H9 (cell line): Measurements from ENCODE around the gene REEP1. TPM values are rescaled to one million over a fixed set of nuclear protein-coding genes. Genes with fewer than 3 reads are reported as not detected.

Experiments used
- DNase-seq: peaks from one replicate; pipeline ENCODE4 v3.0.0-alpha.2; 2017
- H2AFZ ChIP-seq: one replicate; pipeline ENCODE4 v1.6.1; 2013; ENCODE audit warnings: mild to moderate bottlenecking, low read length, control low read depth, moderate library complexity
- H2AK5ac ChIP-seq: 2 replicates; pipeline ENCODE4 v1.6.1; 2013; ENCODE audit warnings: low read length, control low read depth, mixed read lengths; ENCODE audit not compliant: insufficient read length
- H2BK120ac ChIP-seq: one replicate; pipeline ENCODE4 v1.6.1; 2013; ENCODE audit warnings: low read depth, mild to moderate bottlenecking, low read length, control low read depth, inconsistent platforms; ENCODE audit not compliant: poor library complexity, severe bottlenecking
- H2BK12ac ChIP-seq: 2 replicates; pipeline ENCODE4 v1.6.1; 2013; ENCODE audit warnings: low read length, control low read depth, mixed read lengths, low read depth; ENCODE audit not compliant: insufficient read length
- H2BK15ac ChIP-seq: 2 replicates; pipeline ENCODE4 v1.6.1; 2013; ENCODE audit warnings: low read depth, low read length, control low read depth
- H2BK20ac ChIP-seq: one replicate; pipeline ENCODE4 v1.6.1; 2013; ENCODE audit warnings: low read depth, mild to moderate bottlenecking, low read length, control low read depth, inconsistent platforms; ENCODE audit not compliant: poor library complexity, severe bottlenecking
- H2BK5ac ChIP-seq: 2 replicates; pipeline ENCODE4 v1.6.1; 2013; ENCODE audit warnings: low read length, control low read depth, mixed read lengths; ENCODE audit not compliant: insufficient read length
- H3K14ac ChIP-seq: 2 replicates; pipeline ENCODE4 v1.6.1; 2013; ENCODE audit warnings: low read length, control low read depth; ENCODE audit not compliant: insufficient read depth
- H3K18ac ChIP-seq: 2 replicates; pipeline ENCODE4 v1.6.1; 2013; ENCODE audit warnings: low read depth, mild to moderate bottlenecking, mixed read lengths, low read length, control low read depth; ENCODE audit not compliant: insufficient read length
- H3K23ac ChIP-seq: 2 replicates; pipeline ENCODE4 v1.6.1; 2013; ENCODE audit warnings: low read length, control low read depth, mixed read lengths, low read depth; ENCODE audit not compliant: insufficient read length
- H3K23me2 ChIP-seq: 2 replicates; pipeline ENCODE4 v1.6.1; 2013; ENCODE audit warnings: low read depth, mild to moderate bottlenecking, mixed read lengths, low read length, control low read depth; ENCODE audit not compliant: insufficient read length, poor library complexity, severe bottlenecking
- H3K27ac ChIP-seq: 2 replicates; pipeline ENCODE4 v1.5.1; 2013; ENCODE audit warnings: low read length, control low read depth, mixed read lengths, low read depth; ENCODE audit not compliant: insufficient read length
- H3K27me3 ChIP-seq: 2 replicates; pipeline ENCODE4 v1.6.1; 2013; ENCODE audit warnings: low read length, control low read depth, inconsistent platforms; ENCODE audit not compliant: insufficient read depth
- H3K4ac ChIP-seq: 2 replicates; pipeline ENCODE4 v1.6.1; 2013; ENCODE audit warnings: low read depth, mild to moderate bottlenecking, control low read depth, inconsistent platforms, low read length, moderate library complexity
- H3K4me1 ChIP-seq: 2 replicates; pipeline ENCODE4 v1.6.1; 2013; ENCODE audit warnings: low read length, control low read depth, inconsistent platforms; ENCODE audit not compliant: insufficient read depth
- H3K4me2 ChIP-seq: 2 replicates; pipeline ENCODE4 v1.6.1; 2013; ENCODE audit warnings: low read length, control low read depth, mixed read lengths; ENCODE audit not compliant: insufficient read length, insufficient read depth
- H3K56ac ChIP-seq: 2 replicates; pipeline ENCODE4 v1.6.1; 2013; ENCODE audit warnings: low read depth, mild to moderate bottlenecking, mixed read lengths, low read length, control low read depth; ENCODE audit not compliant: insufficient read length
- H3K79me1 ChIP-seq: 2 replicates; pipeline ENCODE4 v1.6.1; 2013; ENCODE audit warnings: low read depth, mild to moderate bottlenecking, moderate library complexity, low read length, control low read depth, inconsistent platforms; ENCODE audit not compliant: insufficient read depth, poor library complexity, severe bottlenecking
- H3K79me2 ChIP-seq: 2 replicates; pipeline ENCODE4 v1.6.1; 2013; ENCODE audit warnings: low read length, control low read depth, inconsistent platforms; ENCODE audit not compliant: insufficient read depth
- H3K9ac ChIP-seq: 2 replicates; pipeline ENCODE4 v1.6.1; 2013; ENCODE audit warnings: low read length, control low read depth, mixed read lengths; ENCODE audit not compliant: insufficient read length; ENCODE audit errors: extremely low read depth
- H3K9me3 ChIP-seq: one replicate; pipeline ENCODE4 v1.6.1; 2013; ENCODE audit warnings: low read depth, low read length, inconsistent platforms; ENCODE audit not compliant: control insufficient read depth
- H3T11ph ChIP-seq: one replicate; pipeline ENCODE4 v1.6.1; 2013; ENCODE audit warnings: mild to moderate bottlenecking, low read length, control low read depth, inconsistent platforms
- H4K20me1 ChIP-seq: one replicate; pipeline ENCODE4 v1.6.1; 2013; ENCODE audit not compliant: control insufficient read depth, insufficient read length, insufficient read depth
- H4K5ac ChIP-seq: 2 replicates; pipeline ENCODE4 v1.6.1; 2013; ENCODE audit warnings: low read depth, mild to moderate bottlenecking, mixed read lengths, low read length, control low read depth; ENCODE audit not compliant: insufficient read length
- H4K8ac ChIP-seq: replicated peaks from 2 replicates; pipeline ENCODE4 v1.6.1; 2013; ENCODE audit warnings: low read length, control low read depth, mixed read lengths, low read depth; ENCODE audit not compliant: insufficient read length
- H4K91ac ChIP-seq: 2 replicates; pipeline ENCODE4 v1.6.1; 2013; ENCODE audit warnings: low read depth, mild to moderate bottlenecking, moderate library complexity, mixed read lengths, low read length, control low read depth; ENCODE audit not compliant: insufficient read length
- H3K27ac Mint-ChIP-seq, 3 experiments: 2 replicates in 2 of 3; 3 replicates in 1 of 3; pipeline ENCODE4 v1.8.0; 2020 to 2021; ENCODE audit warnings: mixed read lengths in 3 of 3, mild to moderate bottlenecking in 1 of 3, moderate library complexity in 1 of 3
- H3K27me3 Mint-ChIP-seq: 2 replicates; pipeline ENCODE4 v1.8.0; 2021; ENCODE audit warnings: low read depth, mild to moderate bottlenecking, moderate library complexity, mixed read lengths
- H3K36me3 Mint-ChIP-seq, 3 experiments: 2 replicates in 2 of 3; 3 replicates in 1 of 3; pipeline ENCODE4 v1.8.0; 2020 to 2021; ENCODE audit warnings: low read depth in 3 of 3, mixed read lengths in 3 of 3; ENCODE audit not compliant: insufficient read depth in 1 of 3
- H3K4me1 Mint-ChIP-seq, 2 experiments: 2 replicates each; pipeline ENCODE4 v1.8.0; 2020; ENCODE audit warnings: mixed read lengths in 2 of 2
- H3K4me3 Mint-ChIP-seq, 2 experiments: 2 replicates in 1 of 2; 3 replicates in 1 of 2; pipeline ENCODE4 v1.8.0; 2020 to 2021; ENCODE audit warnings: mild to moderate bottlenecking in 2 of 2, mixed read lengths in 2 of 2, moderate library complexity in 1 of 2
- H3K9me3 Mint-ChIP-seq, 2 experiments: 2 replicates in 1 of 2; 3 replicates in 1 of 2; pipeline ENCODE4 v1.8.0; 2020; ENCODE audit warnings: mild to moderate bottlenecking in 2 of 2, mixed read lengths in 2 of 2, moderate library complexity in 1 of 2
- WGBS: extraction: QIAGEN DNeasy Blood & Tissue Kit; methylation state at CpG from one replicate; pipeline ENCODE4 v1.1.7; 2013; ENCODE audit warnings: missing lambda C conversion rate, low lambda C conversion rate, mixed read lengths; ENCODE audit not compliant: insufficient read length; ENCODE audit errors: extremely low coverage; 5-methylcytosine and 5-hydroxymethylcytosine counted together
- total RNA-seq: library from RNA; stranded (reverse); gene quantifications from 2 replicates; pipeline ENCODE4 v1.2.1, GENCODE V29; 2021
- TF ChIP-seq, protein P1 (sequence below): fragments of 200-600 bp; sonication (generic); conservative IDR thresholded peaks from 3 replicates; pipeline ENCODE4 v1.8.0; 2021; ENCODE audit warnings: antibody characterized with exemption, mild to moderate bottlenecking

The REEP1 gene
- total RNA-seq, 1 experiment from 2014 or later: 1.3 TPM

DNA sequence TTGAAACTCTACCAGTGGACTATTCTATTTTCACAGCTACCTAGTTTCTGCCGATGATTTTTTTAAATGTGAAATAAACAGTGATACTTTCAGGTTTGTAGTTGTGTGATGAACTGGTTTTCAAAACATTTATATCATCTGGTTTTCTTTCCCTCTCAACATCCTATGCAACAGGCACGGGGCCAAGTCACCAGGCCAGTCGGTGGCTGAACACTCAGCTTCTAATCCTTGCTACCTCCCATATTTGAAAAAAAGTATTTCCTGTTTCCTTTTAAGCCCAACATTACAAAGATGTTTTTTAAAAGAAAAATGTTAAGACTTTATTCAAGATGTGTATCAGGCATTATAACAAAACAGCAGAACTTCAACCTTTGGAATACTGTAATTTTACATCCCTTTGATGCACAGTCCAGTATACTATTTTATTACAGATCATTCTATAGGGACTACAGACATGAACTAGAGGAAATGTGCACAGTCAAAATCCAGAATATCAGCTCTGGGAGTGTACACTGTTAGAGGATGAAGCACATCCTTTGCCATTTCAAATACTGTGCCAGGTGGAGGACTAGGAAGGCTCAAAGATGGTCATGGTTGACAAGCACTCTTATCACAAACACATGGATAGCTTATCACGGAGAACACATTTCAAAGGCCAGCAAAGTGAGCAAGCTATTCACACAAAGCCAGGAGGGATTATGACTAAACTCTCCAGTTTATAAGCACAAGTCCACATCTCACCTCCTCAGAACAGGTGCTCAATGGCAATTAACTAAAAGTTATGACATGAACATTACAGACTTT is 123.5 kb downstream of the REEP1 start:
- Histone ChIP-seq H4K91ac (no peak overlapping the region), H3K27me3 (no peaks in the 10 kb centered on the region), H3K4ac (no peak overlapping the region), H3K9ac (no peak overlapping the region), H2BK5ac (no peak overlapping the region), H2AFZ (no peak overlapping the region), H2BK12ac (no peak overlapping the region), H3K23me2 (no peaks in the 10 kb centered on the region), H3K56ac (no peak overlapping the region), H3K79me1 (no peaks in the 10 kb centered on the region), H3K27ac (no peak overlapping the region), H3K23ac (no peak overlapping the region), H3K14ac (no peak overlapping the region), H4K5ac (no peak overlapping the region), H3K9me3 (no peaks in the 10 kb centered on the region), H4K8ac (no peak overlapping the region), H3K4me1 (no peaks in the 10 kb centered on the region), H3T11ph (no peak overlapping the region), H2BK20ac (no peak overlapping the region), H3K18ac (no peak overlapping the region), H2BK120ac (no peak overlapping the region), H3K79me2 (no peaks in the 10 kb centered on the region), H4K20me1 (no peaks in the 10 kb centered on the region), H3K4me2 (no peak overlapping the region), H2BK15ac (no peak overlapping the region), H2AK5ac (no peak overlapping the region)
- Mint-ChIP-seq H3K4me3 (no peak overlapping the region), H3K27me3 (peaks cover 3% of the 10 kb centered on the region; the same call in 1 of the 2 replicates), H3K27ac (no peak overlapping the region), H3K4me1 (peaks cover 0 to 3% of the 10 kb centered on the region in 2 experiments; a peak in 2 of 4 replicates), H3K36me3 (peaks cover 16 to 39% (median 39%) of the 10 kb centered on the region in 3 experiments; a peak in 6 of 7 replicates), H3K9me3 (no peaks in the 10 kb centered on the region)
- no CpG with 5 or more reads among the region's 4 CpGs for WGBS
- DNase-seq: no peak
- TF ChIP-seq, protein P1, sequence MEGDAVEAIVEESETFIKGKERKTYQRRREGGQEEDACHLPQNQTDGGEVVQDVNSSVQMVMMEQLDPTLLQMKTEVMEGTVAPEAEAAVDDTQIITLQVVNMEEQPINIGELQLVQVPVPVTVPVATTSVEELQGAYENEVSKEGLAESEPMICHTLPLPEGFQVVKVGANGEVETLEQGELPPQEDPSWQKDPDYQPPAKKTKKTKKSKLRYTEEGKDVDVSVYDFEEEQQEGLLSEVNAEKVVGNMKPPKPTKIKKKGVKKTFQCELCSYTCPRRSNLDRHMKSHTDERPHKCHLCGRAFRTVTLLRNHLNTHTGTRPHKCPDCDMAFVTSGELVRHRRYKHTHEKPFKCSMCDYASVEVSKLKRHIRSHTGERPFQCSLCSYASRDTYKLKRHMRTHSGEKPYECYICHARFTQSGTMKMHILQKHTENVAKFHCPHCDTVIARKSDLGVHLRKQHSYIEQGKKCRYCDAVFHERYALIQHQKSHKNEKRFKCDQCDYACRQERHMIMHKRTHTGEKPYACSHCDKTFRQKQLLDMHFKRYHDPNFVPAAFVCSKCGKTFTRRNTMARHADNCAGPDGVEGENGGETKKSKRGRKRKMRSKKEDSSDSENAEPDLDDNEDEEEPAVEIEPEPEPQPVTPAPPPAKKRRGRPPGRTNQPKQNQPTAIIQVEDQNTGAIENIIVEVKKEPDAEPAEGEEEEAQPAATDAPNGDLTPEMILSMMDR: no peak
